ENCODE measurements around the gene PYCARD.
"Not testable (repeated sequence)": the region's sequence is repeated elsewhere in the genome, so short reads cannot be mapped to it uniquely, and the experiment has no call there.

The PYCARD gene

GRCh38 chr16:31202414-31203375, at the start of gene PYCARD:
Gene PYCARD, minus strand, starts transcription at chr16:31202760. Its CDS starts 70 bp downstream, at chr16:31202690.
- Histone ChIP-seq H3K4me1 (peaks cover 0 to 22% (median 17%) of the 10 kb centered on the region in 4 donors), H3K36me3 (peaks cover 0 to 10% (median 0%) of the 10 kb centered on the region in 3 donors), H3K4me3 (peak within 1 kb of the TSS; percentile 57 to 70), H3K27ac (peak within 1 kb of the TSS; percentile 22 to 46), H3K27me3 (peaks cover 0 to 10% of the 10 kb centered on the region in 2 donors), H3K9me3 (no peaks in the 10 kb centered on the region)
- DNase-seq: peak; percentile 57 to 77
- intact Hi-C loops (cut with DNase I; ENCODE audit: low total_unique reads): no loop called here
- TF ChIP-seq CTCF (IDR thresholded peaks at IDR 0.05): no peak

- Histone ChIP-seq H3K27ac (no peak overlapping the region), H3K4me1 (no peaks in the 10 kb centered on the region), H3K9me3 (no peaks in the 10 kb centered on the region), H3K36me3 (no peaks in the 10 kb centered on the region), H3K27me3 (peaks cover 0 to 20% of the 10 kb centered on the region in 2 donors), H3K4me3 (no peak overlapping the region)
- TF ChIP-seq CTCF (IDR thresholded peaks at IDR 0.05): no peak
- no peak for DNase-seq
- intact Hi-C loops (cut with DNase I; ENCODE audit: low total_unique reads): no loop called here
These were observed 48.9 kb upstream of the PYCARD start for GRCh38 chr16:31251435-31251834.

- no peak for DNase-seq
- intact Hi-C loops (cut with DNase I; ENCODE audit: low total_unique reads): no loop called here
These were observed 48.3 kb upstream of the PYCARD start for GRCh38 chr16:31250782-31251384.

GRCh38 chr16:31248344-31248743, 45.8 kb upstream of the PYCARD start:
- Histone ChIP-seq H3K4me3 (no peak overlapping the region), H3K9me3 (no peaks in the 10 kb centered on the region), H3K27me3 (peaks cover 0 to 23% of the 10 kb centered on the region in 2 donors), H3K27ac (no peak overlapping the region), H3K36me3 (no peaks in the 10 kb centered on the region), H3K4me1 (no peaks in the 10 kb centered on the region)
- intact Hi-C loops (cut with DNase I; ENCODE audit: low total_unique reads): no loop called here
- no peak for TF ChIP-seq CTCF (IDR thresholded peaks at IDR 0.05)
- DNase-seq: no peak

More at GRCh38 chr16:31250782-31251384, 48.3 kb upstream of the PYCARD start:
- no peaks in the 10 kb centered on the region for H3K9me3 ChIP-seq
- no peak overlapping the region for H3K27ac ChIP-seq
- H3K4me3 ChIP-seq: no peak overlapping the region
- H3K27me3 ChIP-seq: peaks cover 0 to 22% of the 10 kb centered on the region in 2 donors
- H3K36me3 ChIP-seq: no peaks in the 10 kb centered on the region
- no peaks in the 10 kb centered on the region for H3K4me1 ChIP-seq
- TF ChIP-seq CTCF (IDR thresholded peaks at IDR 0.05): no peak

- Histone ChIP-seq H3K36me3 (no peaks in the 10 kb centered on the region), H3K9me3 (no peaks in the 10 kb centered on the region), H3K4me1 (no peaks in the 10 kb centered on the region), H3K4me3 (no peak overlapping the region), H3K27ac (no peak overlapping the region), H3K27me3 (peaks cover 0 to 23% of the 10 kb centered on the region in 2 donors)
- no peak for DNase-seq
- intact Hi-C loops (cut with DNase I; ENCODE audit: low total_unique reads): no loop called here
- no peak for TF ChIP-seq CTCF (IDR thresholded peaks at IDR 0.05)
These were observed 43.7 kb upstream of the PYCARD start for GRCh38 chr16:31246296-31246695.

- H3K4me1 ChIP-seq; H3K36me3 ChIP-seq; H3K9me3 ChIP-seq; H3K27ac ChIP-seq; DNase-seq; H3K4me3 ChIP-seq; intact Hi-C loops (cut with DNase I; ENCODE audit: low total_unique reads): not testable (repeated sequence)
- H3K27me3 ChIP-seq: peaks cover 0 to 23% of the 10 kb centered on the region in 2 donors
These were observed 43.0 kb upstream of the PYCARD start for GRCh38 chr16:31245598-31245997.
